ENCODE results near the gene SEMA5A.

DNA sequence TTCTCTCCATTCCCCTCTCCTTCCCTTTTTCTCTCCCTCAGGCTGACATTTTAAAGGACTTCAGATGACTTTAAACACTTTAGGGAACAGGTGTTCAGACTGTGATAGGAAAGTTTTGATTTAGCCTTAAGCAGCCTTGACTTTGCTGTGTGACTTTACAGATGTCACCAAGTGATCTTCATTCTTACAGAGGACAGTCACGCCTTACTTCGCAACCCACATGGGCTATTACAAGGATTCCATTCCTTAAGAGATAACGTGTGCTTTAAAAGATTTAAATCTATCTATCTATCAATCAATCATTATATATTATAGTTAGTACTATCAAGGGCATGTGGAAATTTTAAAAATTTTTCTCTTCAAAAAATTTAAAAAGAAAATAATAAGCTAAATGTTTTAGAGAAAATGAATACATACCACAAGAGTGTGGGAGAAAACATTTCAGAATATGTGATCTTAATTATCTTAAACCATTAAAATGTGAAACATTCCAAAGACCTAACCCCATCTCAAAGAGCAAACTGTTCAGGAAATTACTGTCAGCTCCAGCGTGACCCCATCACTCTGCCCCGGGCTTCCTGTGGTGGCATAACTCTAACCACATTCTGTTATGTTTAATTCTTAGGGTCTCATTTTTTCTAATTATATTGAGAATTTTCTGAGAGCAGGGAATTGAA, 530.5 kb downstream of the SEMA5A start:
- no peak for TF ChIP-seq POLR2A (IDR thresholded peaks at IDR 0.05)
- TF ChIP-seq, protein P1, sequence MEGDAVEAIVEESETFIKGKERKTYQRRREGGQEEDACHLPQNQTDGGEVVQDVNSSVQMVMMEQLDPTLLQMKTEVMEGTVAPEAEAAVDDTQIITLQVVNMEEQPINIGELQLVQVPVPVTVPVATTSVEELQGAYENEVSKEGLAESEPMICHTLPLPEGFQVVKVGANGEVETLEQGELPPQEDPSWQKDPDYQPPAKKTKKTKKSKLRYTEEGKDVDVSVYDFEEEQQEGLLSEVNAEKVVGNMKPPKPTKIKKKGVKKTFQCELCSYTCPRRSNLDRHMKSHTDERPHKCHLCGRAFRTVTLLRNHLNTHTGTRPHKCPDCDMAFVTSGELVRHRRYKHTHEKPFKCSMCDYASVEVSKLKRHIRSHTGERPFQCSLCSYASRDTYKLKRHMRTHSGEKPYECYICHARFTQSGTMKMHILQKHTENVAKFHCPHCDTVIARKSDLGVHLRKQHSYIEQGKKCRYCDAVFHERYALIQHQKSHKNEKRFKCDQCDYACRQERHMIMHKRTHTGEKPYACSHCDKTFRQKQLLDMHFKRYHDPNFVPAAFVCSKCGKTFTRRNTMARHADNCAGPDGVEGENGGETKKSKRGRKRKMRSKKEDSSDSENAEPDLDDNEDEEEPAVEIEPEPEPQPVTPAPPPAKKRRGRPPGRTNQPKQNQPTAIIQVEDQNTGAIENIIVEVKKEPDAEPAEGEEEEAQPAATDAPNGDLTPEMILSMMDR (IDR thresholded peaks at IDR 0.05): no peak

Measured in lower leg skin (tissue), 3 donors.